ENCODE measurements around the gene GRM8. TPM values are rescaled to one million over a fixed set of nuclear protein-coding genes. Genes with fewer than 3 reads are reported as not detected.

Gene GRM8
- total and polyA plus RNA-seq, 2 donors: 0.27 to 0.38 TPM

- no peak overlapping the region for H3K27ac ChIP-seq (ENCODE audit: low read depth in 1 of 2, low read length in 1 of 2)
- DNase-seq (ENCODE audit: low read depth in 6 of 9, low spot score in 9 of 9): no peak
- no peaks in the 10 kb centered on the region for H3K27me3 ChIP-seq (ENCODE audit: control insufficient read depth in 2 of 2, insufficient read depth in 1 of 2, low read length in 1 of 2)
- H3K4me1 ChIP-seq (ENCODE audit: control insufficient read depth in 2 of 2, insufficient read depth in 2 of 2, low read length in 2 of 2): no peaks in the 10 kb centered on the region
- 90% methylated on average over 3 of the region's 3 CpGs for WGBS
- no peak overlapping the region for H3K4me3 ChIP-seq (ENCODE audit: low read length in 2 of 2)
- no peaks in the 10 kb centered on the region for H3K36me3 ChIP-seq (ENCODE audit: control insufficient read depth in 2 of 2, insufficient read depth in 2 of 2, low read length in 1 of 2)
- H3K9me3 ChIP-seq (ENCODE audit: control insufficient read depth in 2 of 2, insufficient read depth in 1 of 2, low read length in 1 of 2): no peaks in the 10 kb centered on the region
Observed at GRCh38 chr7:127039541-127039940, 213.2 kb downstream of the GRM8 start.

DNA sequence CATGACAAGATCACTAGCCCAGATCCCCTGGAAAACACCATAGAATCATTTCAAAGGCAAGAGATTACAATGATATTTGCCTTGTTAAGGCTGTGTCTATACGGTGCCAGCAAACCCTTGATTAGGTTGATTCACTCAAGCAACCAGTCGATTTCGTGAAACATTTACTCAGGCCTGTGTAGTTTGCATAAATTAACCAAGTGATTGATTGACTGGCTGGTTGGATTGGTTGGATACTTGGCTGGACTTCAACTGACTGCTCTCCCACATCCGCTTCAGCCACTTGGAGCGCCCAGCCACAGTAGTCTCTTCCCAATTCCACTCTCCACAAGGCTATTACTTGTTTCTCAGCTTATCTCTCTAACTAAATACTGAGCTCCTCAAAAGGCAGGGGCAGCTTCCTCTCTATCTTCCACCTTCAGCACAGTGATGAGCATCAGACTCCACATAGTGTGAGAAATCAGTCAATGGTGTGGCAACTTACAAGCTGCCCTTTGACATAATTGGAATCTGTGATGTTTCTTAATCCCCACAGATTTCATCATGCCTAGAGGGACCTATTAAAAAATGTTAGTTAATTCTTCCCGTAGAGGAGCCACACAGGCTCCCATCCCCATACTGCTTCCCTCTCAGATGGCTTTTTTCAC is 217.4 kb downstream of the GRM8 start:
- no peak for DNase-seq (ENCODE audit: low read depth in 6 of 9, low spot score in 9 of 9)
- H3K27ac ChIP-seq (ENCODE audit: low read depth in 1 of 2, low read length in 1 of 2): no peak overlapping the region
- no peaks in the 10 kb centered on the region for H3K4me1 ChIP-seq (ENCODE audit: control insufficient read depth in 2 of 2, insufficient read depth in 2 of 2, low read length in 2 of 2)
- WGBS: 95% methylated on average over 6 of the region's 6 CpGs
- H3K4me3 ChIP-seq (ENCODE audit: low read length in 2 of 2): no peak overlapping the region
- no peaks in the 10 kb centered on the region for H3K27me3 ChIP-seq (ENCODE audit: control insufficient read depth in 2 of 2, insufficient read depth in 1 of 2, low read length in 1 of 2)
- no peaks in the 10 kb centered on the region for H3K36me3 ChIP-seq (ENCODE audit: control insufficient read depth in 2 of 2, insufficient read depth in 2 of 2, low read length in 1 of 2)
- H3K9me3 ChIP-seq (ENCODE audit: control insufficient read depth in 2 of 2, insufficient read depth in 1 of 2, low read length in 1 of 2): no peaks in the 10 kb centered on the region

GRCh38 chr7:127034186-127034806 is 218.4 kb downstream of the GRM8 start:
- Histone ChIP-seq H3K4me1 (ENCODE audit: control insufficient read depth in 2 of 2, insufficient read depth in 2 of 2, low read length in 2 of 2) (no peaks in the 10 kb centered on the region), H3K4me3 (ENCODE audit: low read length in 2 of 2) (no peak overlapping the region), H3K9me3 (ENCODE audit: control insufficient read depth in 2 of 2, insufficient read depth in 1 of 2, low read length in 1 of 2) (no peaks in the 10 kb centered on the region), H3K36me3 (ENCODE audit: control insufficient read depth in 2 of 2, insufficient read depth in 2 of 2, low read length in 1 of 2) (no peaks in the 10 kb centered on the region), H3K27me3 (ENCODE audit: control insufficient read depth in 2 of 2, insufficient read depth in 1 of 2, low read length in 1 of 2) (no peaks in the 10 kb centered on the region), H3K27ac (ENCODE audit: low read depth in 1 of 2, low read length in 1 of 2) (no peak overlapping the region)
- DNase-seq (ENCODE audit: low read depth in 6 of 9, low spot score in 9 of 9): no peak

DNA sequence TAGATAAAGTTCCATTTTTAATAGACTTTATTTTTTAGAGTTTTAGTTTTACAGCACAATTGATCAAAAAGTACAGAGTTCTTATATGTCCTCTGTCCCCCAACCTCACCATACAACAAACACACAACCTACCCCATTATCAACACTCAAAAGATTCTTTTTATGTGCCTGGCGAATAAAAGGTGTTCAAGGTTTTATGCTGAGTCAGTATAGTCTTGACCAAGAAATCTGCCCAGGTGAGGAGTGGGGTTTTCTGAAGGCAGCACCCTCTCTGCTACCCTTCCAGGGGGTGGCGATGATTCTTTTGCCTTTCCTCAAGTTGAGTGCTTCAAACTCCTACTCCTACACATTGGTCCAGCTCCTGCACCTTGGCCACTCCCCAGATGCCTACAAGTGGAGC is 222.9 kb downstream of the GRM8 start:
- Histone ChIP-seq H3K36me3 (ENCODE audit: control insufficient read depth in 2 of 2, insufficient read depth in 2 of 2, low read length in 1 of 2) (no peaks in the 10 kb centered on the region), H3K27ac (ENCODE audit: low read depth in 1 of 2, low read length in 1 of 2) (no peak overlapping the region), H3K4me1 (ENCODE audit: control insufficient read depth in 2 of 2, insufficient read depth in 2 of 2, low read length in 2 of 2) (no peaks in the 10 kb centered on the region), H3K9me3 (ENCODE audit: control insufficient read depth in 2 of 2, insufficient read depth in 1 of 2, low read length in 1 of 2) (no peaks in the 10 kb centered on the region), H3K4me3 (ENCODE audit: low read length in 2 of 2) (no peak overlapping the region), H3K27me3 (ENCODE audit: control insufficient read depth in 2 of 2, insufficient read depth in 1 of 2, low read length in 1 of 2) (no peaks in the 10 kb centered on the region)
- DNase-seq (ENCODE audit: low read depth in 6 of 9, low spot score in 9 of 9): no peak
- 98% methylated on average over 2 of the region's 2 CpGs for WGBS

GRCh38 chr7:127021857-127022256 is 230.9 kb downstream of the GRM8 start:
- no peak for DNase-seq (ENCODE audit: low read depth in 6 of 9, low spot score in 9 of 9)
- 99% methylated on average over 1 of the region's 1 CpG for WGBS
- no peaks in the 10 kb centered on the region for H3K4me1 ChIP-seq (ENCODE audit: control insufficient read depth in 2 of 2, insufficient read depth in 2 of 2, low read length in 2 of 2)
- H3K4me3 ChIP-seq (ENCODE audit: low read length in 2 of 2): no peak overlapping the region
- H3K9me3 ChIP-seq (ENCODE audit: control insufficient read depth in 2 of 2, insufficient read depth in 1 of 2, low read length in 1 of 2): no peaks in the 10 kb centered on the region
- no peaks in the 10 kb centered on the region for H3K36me3 ChIP-seq (ENCODE audit: control insufficient read depth in 2 of 2, insufficient read depth in 2 of 2, low read length in 1 of 2)
- H3K27ac ChIP-seq (ENCODE audit: low read depth in 1 of 2, low read length in 1 of 2): no peak overlapping the region
- H3K27me3 ChIP-seq (ENCODE audit: control insufficient read depth in 2 of 2, insufficient read depth in 1 of 2, low read length in 1 of 2): no peaks in the 10 kb centered on the region

DNA sequence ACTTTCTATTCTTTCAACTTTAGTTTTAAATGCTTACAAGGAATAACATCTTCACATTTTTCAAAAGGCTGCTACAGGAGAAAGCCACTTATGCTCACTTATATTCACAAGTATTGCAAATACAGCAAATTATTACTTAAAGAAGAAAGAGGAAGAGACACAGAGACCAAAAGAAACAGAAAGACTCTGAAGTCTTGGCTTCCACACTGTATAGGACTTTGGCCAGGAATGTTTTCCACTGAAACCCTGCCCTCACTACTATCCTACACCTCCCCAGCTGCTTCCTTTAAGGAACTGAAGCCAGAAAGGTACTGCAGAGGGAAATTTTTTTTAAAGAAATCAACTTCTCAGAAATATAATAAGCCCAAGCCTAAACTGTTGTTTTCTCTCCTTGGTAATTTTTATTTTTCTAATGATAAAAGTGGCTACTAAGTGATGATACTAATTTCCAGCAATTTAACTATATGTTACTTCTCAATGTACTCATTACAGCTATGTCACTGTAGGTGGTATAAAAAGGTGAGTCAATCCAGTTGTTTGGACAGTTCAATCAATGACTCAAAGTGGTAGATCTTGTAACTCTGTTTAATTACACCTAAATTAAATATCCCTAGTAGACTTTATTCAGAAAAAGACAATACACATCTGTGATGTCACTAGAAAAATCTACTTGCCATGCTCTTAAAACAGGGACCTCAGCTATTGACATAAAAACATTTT is 231.6 kb downstream of the GRM8 start:
- no peak for DNase-seq (ENCODE audit: low read depth in 6 of 9, low spot score in 9 of 9)
- Histone ChIP-seq H3K27me3 (ENCODE audit: control insufficient read depth in 2 of 2, insufficient read depth in 1 of 2, low read length in 1 of 2) (no peaks in the 10 kb centered on the region), H3K9me3 (ENCODE audit: control insufficient read depth in 2 of 2, insufficient read depth in 1 of 2, low read length in 1 of 2) (no peaks in the 10 kb centered on the region), H3K4me3 (ENCODE audit: low read length in 2 of 2) (no peak overlapping the region), H3K27ac (ENCODE audit: low read depth in 1 of 2, low read length in 1 of 2) (no peak overlapping the region), H3K36me3 (ENCODE audit: control insufficient read depth in 2 of 2, insufficient read depth in 2 of 2, low read length in 1 of 2) (no peaks in the 10 kb centered on the region), H3K4me1 (ENCODE audit: control insufficient read depth in 2 of 2, insufficient read depth in 2 of 2, low read length in 2 of 2) (no peaks in the 10 kb centered on the region)

GRCh38 chr7:127018889-127019288 is 233.9 kb downstream of the GRM8 start:
- WGBS: 86% methylated on average over 2 of the region's 2 CpGs
- no peak for DNase-seq (ENCODE audit: low read depth in 6 of 9, low spot score in 9 of 9)
- no peaks in the 10 kb centered on the region for H3K36me3 ChIP-seq (ENCODE audit: control insufficient read depth in 2 of 2, insufficient read depth in 2 of 2, low read length in 1 of 2)
- no peaks in the 10 kb centered on the region for H3K27me3 ChIP-seq (ENCODE audit: control insufficient read depth in 2 of 2, insufficient read depth in 1 of 2, low read length in 1 of 2)
- H3K4me1 ChIP-seq (ENCODE audit: control insufficient read depth in 2 of 2, insufficient read depth in 2 of 2, low read length in 2 of 2): no peaks in the 10 kb centered on the region
- no peak overlapping the region for H3K27ac ChIP-seq (ENCODE audit: low read depth in 1 of 2, low read length in 1 of 2)
- H3K4me3 ChIP-seq (ENCODE audit: low read length in 2 of 2): no peak overlapping the region
- no peaks in the 10 kb centered on the region for H3K9me3 ChIP-seq (ENCODE audit: control insufficient read depth in 2 of 2, insufficient read depth in 1 of 2, low read length in 1 of 2)

DNA sequence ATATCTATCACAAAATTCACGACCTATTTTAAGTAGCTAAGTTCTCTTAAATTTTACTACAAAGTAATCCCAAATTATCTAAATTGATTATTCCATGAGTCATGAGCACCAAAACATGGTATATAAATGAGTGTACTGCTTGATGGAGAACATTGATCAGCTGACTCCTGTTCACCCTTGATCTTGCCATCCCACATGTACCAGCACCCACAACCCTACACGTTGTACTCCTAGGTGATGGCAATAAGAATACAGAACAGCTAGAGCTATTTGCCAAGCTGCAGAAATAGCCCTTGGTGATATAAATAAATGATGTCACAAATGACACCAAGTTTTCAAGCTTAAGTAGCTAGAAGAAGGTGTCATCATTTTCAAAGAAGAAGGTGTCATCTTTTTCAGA is 235.5 kb downstream of the GRM8 start:
- Histone ChIP-seq H3K27me3 (ENCODE audit: control insufficient read depth in 2 of 2, insufficient read depth in 1 of 2, low read length in 1 of 2) (no peaks in the 10 kb centered on the region), H3K4me1 (ENCODE audit: control insufficient read depth in 2 of 2, insufficient read depth in 2 of 2, low read length in 2 of 2) (no peaks in the 10 kb centered on the region), H3K27ac (ENCODE audit: low read depth in 1 of 2, low read length in 1 of 2) (no peak overlapping the region), H3K4me3 (ENCODE audit: low read length in 2 of 2) (no peak overlapping the region), H3K9me3 (ENCODE audit: control insufficient read depth in 2 of 2, insufficient read depth in 1 of 2, low read length in 1 of 2) (no peaks in the 10 kb centered on the region), H3K36me3 (ENCODE audit: control insufficient read depth in 2 of 2, insufficient read depth in 2 of 2, low read length in 1 of 2) (no peaks in the 10 kb centered on the region)
- DNase-seq (ENCODE audit: low read depth in 6 of 9, low spot score in 9 of 9): no peak
- WGBS: 80% methylated on average over 2 of the region's 2 CpGs

DNA sequence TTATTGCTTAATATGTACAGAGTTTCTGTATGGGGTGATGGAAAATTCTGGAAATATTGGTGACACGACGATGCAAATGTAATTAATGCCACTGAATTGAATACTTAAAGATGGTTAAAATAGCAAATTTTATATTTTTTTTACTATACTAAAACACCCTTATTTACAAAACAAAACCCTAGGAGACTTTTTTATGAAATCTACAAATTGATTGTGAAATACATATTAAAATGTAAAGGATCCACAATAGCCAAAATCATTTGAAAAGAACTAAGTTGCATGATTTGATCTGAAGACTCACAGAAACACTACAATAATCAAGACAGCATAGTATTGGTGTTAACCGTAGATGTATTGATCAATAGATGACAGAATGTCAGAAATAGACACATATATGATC is 252.0 kb downstream of the GRM8 start:
- WGBS: 89% methylated on average over 3 of the region's 3 CpGs
- Histone ChIP-seq H3K36me3 (ENCODE audit: control insufficient read depth in 2 of 2, insufficient read depth in 2 of 2, low read length in 1 of 2) (no peaks in the 10 kb centered on the region), H3K9me3 (ENCODE audit: control insufficient read depth in 2 of 2, insufficient read depth in 1 of 2, low read length in 1 of 2) (no peaks in the 10 kb centered on the region), H3K27ac (ENCODE audit: low read depth in 1 of 2, low read length in 1 of 2) (no peak overlapping the region), H3K4me1 (ENCODE audit: control insufficient read depth in 2 of 2, insufficient read depth in 2 of 2, low read length in 2 of 2) (no peaks in the 10 kb centered on the region), H3K27me3 (ENCODE audit: control insufficient read depth in 2 of 2, insufficient read depth in 1 of 2, low read length in 1 of 2) (no peaks in the 10 kb centered on the region), H3K4me3 (ENCODE audit: low read length in 2 of 2) (no peak overlapping the region)
- no peak for DNase-seq (ENCODE audit: low read depth in 6 of 9, low spot score in 9 of 9)
